Tibial nerve (tissue), 3 donors: ENCODE results near the gene LRCOL1.

Experiments used
- POLR2A ChIP-seq, 2 donors: fragments of 450-650 bp; IDR thresholded peaks; one replicate each; pipeline ENCODE4 v1.6.1; 2017; ENCODE audit warnings: antibody characterized with exemption in 2 of 2, mild to moderate bottlenecking in 2 of 2, moderate library complexity in 2 of 2
- TF ChIP-seq, protein P1 (sequence below), 5 experiments: fragments of 200-600 bp in 3 of 5; fragments of 450-650 bp in 2 of 5; sonication (generic) in 3 of 5; IDR thresholded peaks; one replicate each; pipeline ENCODE4 v1.5.1; 2016 to 2019; ENCODE audit warnings: antibody characterized with exemption in 5 of 5, mild to moderate bottlenecking in 3 of 5, moderate library complexity in 2 of 5

- TF ChIP-seq, protein P1, sequence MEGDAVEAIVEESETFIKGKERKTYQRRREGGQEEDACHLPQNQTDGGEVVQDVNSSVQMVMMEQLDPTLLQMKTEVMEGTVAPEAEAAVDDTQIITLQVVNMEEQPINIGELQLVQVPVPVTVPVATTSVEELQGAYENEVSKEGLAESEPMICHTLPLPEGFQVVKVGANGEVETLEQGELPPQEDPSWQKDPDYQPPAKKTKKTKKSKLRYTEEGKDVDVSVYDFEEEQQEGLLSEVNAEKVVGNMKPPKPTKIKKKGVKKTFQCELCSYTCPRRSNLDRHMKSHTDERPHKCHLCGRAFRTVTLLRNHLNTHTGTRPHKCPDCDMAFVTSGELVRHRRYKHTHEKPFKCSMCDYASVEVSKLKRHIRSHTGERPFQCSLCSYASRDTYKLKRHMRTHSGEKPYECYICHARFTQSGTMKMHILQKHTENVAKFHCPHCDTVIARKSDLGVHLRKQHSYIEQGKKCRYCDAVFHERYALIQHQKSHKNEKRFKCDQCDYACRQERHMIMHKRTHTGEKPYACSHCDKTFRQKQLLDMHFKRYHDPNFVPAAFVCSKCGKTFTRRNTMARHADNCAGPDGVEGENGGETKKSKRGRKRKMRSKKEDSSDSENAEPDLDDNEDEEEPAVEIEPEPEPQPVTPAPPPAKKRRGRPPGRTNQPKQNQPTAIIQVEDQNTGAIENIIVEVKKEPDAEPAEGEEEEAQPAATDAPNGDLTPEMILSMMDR (IDR thresholded peaks at IDR 0.05), result no peak
- no peak for TF ChIP-seq POLR2A (IDR thresholded peaks at IDR 0.05)
Observed at GRCh38 chr12:132588319-132588718, 22.1 kb downstream of the LRCOL1 start.
